HEK293T (cell line): ENCODE measurements around the gene ECD.

Source experiments
- ARNT ChIP-seq: fragments of 450-650 bp; IDR thresholded peaks from 2 replicates; pipeline ENCODE4 v1.6.1; 2017; ENCODE audit warnings: mild to moderate bottlenecking
- BHLHE40 ChIP-seq: fragments of 450-650 bp; IDR thresholded peaks from 2 replicates; pipeline ENCODE4 v1.6.1; 2016; ENCODE audit warnings: mild to moderate bottlenecking, moderate library complexity, borderline replicate concordance
- CTBP1 ChIP-seq: fragments of 450-650 bp; IDR thresholded peaks from 2 replicates; pipeline ENCODE4 v1.6.1; 2016; ENCODE audit warnings: borderline replicate concordance
- ELF4 ChIP-seq: fragments of 450-650 bp; IDR thresholded peaks from 2 replicates; pipeline ENCODE4 v1.6.1; 2017; ENCODE audit warnings: antibody characterized with exemption
- FOXK2 ChIP-seq: fragments of 450-650 bp; IDR thresholded peaks from 2 replicates; pipeline ENCODE4 v1.6.1; 2016; ENCODE audit warnings: mild to moderate bottlenecking
- HDGF ChIP-seq: fragments of 450-650 bp; IDR thresholded peaks from 2 replicates; pipeline ENCODE4 v1.6.1; 2017; ENCODE audit warnings: antibody characterized with exemption, borderline replicate concordance
- L3MBTL2 ChIP-seq: fragments of 450-650 bp; conservative IDR thresholded peaks from 2 replicates; pipeline ENCODE4 v1.6.1; 2016; ENCODE audit warnings: mild to moderate bottlenecking
- SP1 ChIP-seq: fragments of 450-650 bp; IDR thresholded peaks from 2 replicates; pipeline ENCODE4 v1.6.1; 2017
- SUZ12 ChIP-seq: fragments of 450-650 bp; IDR thresholded peaks from 2 replicates; pipeline ENCODE4 v1.6.1; 2016; ENCODE audit warnings: mild to moderate bottlenecking
- TARDBP ChIP-seq: fragments of 450-650 bp; IDR thresholded peaks from 2 replicates; pipeline ENCODE4 v1.6.1; 2016
- ZNF384 ChIP-seq: fragments of 450-650 bp; IDR thresholded peaks from 2 replicates; pipeline ENCODE4 v1.6.1; 2016

DNA sequence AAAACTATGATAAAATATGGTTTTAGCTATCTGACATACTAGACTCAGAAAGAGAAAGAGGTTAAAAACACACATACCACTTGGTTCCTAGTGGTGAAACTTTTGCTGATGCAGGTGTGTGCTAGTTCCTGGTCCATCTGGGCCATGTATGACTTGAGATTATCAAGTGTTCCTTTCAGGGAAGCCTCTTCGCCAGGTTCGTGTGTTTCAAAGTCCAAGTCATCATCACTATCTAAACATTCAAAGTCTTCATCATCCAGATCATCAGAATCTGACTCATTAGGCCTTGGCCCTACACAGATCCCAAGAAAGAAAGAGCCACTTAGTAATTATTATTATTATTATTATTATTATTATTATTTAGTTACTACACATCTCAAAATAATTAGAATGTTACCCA is 31.2 kb downstream of the ECD start:
- TF ChIP-seq ELF4 = no peak
- no peak for TF ChIP-seq ARNT
- no peak for TF ChIP-seq L3MBTL2
- no peak for TF ChIP-seq SP1
- no peak for TF ChIP-seq HDGF
- TF ChIP-seq BHLHE40 = no peak
- TF ChIP-seq FOXK2 = no peak
- no peak for TF ChIP-seq TARDBP
- TF ChIP-seq SUZ12 = no peak
- TF ChIP-seq CTBP1 = no peak
- TF ChIP-seq ZNF384 = no peak
